Anterior cingulate cortex (tissue), 58 donors: ENCODE results near the gene MYO5A.
"Not testable (repeated sequence)": the region's sequence is repeated elsewhere in the genome, so short reads cannot be mapped to it uniquely, and the experiment has no call there.

ENCODE experiments used
- DNase-seq, 58 donors: peaks; one replicate each; lab custom pipeline; 2025; lab: John Stamatoyannopoulos, UW

The MYO5A gene

DNA sequence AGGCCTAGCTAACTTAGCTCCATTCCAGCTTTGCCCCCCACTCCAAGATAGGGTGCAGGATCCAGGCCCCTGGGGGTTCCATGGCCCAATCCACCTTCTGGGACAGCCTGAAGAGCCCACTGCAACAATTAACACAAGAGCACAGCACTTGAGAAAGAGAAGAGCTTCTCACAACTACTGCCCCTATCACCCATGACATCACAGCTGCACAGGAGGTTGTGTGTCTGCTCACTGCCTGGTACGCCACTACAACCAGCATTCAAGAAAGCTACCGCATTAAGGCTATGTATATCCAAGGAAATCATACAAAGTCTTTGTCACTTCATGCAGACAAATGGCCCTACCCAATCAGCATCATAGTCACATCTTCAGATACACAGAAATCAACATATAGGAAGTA, 62.0 kb downstream of the MYO5A start:
- DNase-seq, result no peak

DNA sequence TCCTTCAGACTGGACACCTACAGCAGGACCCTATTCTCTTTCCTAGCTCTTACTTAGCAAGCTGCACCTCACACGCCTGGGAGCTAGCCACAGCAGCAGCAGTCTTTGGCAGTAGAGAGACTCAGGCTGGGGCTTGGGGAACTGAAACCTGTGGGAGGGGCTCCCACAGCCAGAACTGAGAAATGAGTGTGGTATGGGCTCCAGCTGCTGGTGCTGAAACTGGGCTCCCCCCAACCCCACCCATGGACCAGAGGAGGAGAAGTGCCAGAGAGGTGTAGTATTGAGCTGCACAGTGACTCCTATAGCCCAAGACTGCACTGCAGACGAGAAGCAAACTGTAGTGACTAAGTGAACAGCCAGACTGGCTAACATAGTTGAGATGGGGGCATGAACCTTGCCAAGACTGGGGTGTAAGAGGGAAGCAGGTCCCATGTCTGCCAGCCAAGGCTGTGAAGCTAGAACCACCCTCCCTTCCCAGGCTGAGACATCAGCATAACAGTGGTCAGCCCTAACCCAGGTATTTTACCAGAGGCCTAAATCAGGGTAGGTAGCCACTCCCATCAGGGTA, 62.5 kb downstream of the MYO5A start:
- peak in 18 of 58 donors; percentile 3 to 39 (median 20) for DNase-seq

DNA sequence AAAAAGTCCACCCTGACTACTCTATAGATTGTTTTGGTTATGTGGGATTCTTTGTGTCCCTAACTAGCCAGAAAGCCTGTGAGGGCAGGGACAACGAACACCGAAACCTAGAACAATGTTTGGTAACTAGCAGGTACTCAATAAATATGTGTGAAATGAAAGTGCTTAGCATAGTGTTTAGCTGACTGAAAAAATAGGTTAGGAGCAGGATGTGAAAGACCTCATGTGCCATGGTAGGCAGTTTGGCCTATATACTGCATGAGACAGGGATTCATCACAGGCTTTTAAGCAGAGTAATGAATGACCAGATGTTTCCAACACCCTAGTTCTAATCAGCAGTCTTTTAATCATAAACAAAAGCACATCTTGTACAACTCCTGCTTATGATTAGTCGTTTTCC, 64.2 kb downstream of the MYO5A start:
- no peak for DNase-seq

DNA sequence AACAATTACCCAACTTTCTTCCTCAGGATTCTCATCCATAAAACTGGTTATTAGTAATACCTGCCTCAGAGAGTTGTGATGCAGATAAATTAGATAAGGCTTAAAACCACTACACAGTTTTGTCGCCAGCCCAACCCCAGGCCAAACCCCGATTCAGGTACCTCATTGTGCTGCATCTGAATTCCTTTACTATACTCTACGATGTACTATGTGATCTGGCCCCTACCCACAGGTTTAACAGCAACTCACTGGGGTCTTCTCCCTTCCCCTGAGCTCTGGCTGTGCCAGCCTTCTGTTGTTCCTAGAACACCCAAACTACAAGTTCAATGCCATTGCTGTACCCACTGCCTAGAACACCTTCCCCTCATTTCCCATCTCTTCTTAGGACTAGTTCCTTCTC, 64.6 kb downstream of the MYO5A start:
- DNase-seq, result no peak

GRCh38 chr15:52463638-52464037, 65.0 kb downstream of the MYO5A start:
- DNase-seq, result no peak

GRCh38 chr15:52462806-52463360, 65.8 kb downstream of the MYO5A start:
- DNase-seq, result no peak

GRCh38 chr15:52459701-52460100, 69.0 kb downstream of the MYO5A start:
- not testable (repeated sequence) for DNase-seq

DNA sequence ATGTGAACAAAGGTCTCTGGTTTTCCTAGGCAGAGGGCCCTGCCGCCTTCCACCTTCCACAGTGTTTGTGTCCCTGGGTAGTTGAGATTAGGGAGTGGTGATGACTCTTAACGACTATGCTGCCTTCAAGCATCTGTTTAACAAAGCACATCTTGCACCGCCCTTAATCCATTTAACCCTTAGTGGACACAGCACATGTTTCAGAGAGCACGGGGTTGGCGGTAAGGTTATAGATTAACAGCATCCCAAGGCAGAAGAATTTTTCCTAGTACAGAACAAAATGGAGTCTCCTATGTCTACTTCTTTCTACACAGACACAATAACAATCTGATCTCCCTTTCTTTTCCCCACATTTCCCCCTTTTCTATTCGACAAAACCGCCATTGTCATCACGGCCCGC, 69.4 kb downstream of the MYO5A start:
- DNase-seq, result not testable (repeated sequence)

- DNase-seq, result no peak
Observed at GRCh38 chr15:52448011-52448890, 80.4 kb downstream of the MYO5A start.

DNA sequence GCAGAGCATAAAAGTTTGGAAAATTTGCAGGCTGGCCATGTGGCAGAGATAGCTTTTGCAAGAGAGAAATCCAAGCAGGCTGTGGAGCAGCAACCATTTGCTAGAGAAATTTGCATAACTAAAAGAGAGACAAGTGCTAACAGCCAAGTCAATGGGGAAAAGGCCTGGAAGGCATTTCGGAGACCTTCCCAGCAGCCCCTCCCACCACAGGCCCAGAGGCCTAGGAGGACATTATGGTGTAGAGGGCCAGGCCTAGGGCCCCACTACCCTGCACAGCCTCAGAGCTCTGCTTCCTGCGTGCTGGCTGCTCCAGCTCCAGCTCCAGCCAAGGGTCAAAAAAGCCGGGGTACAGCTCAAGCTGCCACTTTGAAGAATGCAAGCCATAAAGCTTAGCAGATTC, 82.7 kb downstream of the MYO5A start:
- DNase-seq, result no peak

DNA sequence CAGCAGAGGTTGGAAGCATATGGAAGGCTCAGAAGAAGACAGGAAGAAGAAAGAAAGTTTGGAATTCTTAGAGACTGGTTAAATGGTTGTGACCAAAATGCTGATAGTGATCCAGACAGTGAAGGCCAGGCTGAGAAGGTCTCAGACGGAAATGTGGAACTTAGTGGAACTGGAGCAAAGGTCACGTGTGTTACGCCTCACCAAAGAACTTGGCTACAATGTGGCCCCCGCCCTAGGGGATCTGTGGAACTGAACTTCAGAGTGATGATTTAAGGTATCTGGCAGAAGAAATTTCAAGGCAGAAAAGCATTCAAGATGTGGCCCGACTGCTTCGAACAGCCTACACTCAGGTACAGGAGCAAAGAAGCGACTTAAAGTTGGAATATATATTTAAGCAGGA, 83.1 kb downstream of the MYO5A start:
- no peak for DNase-seq

- DNase-seq, result not testable (repeated sequence)
Observed at GRCh38 chr15:52443205-52443604, 85.5 kb downstream of the MYO5A start.

GRCh38 chr15:52441841-52442240, 86.8 kb downstream of the MYO5A start:
- peak in 2 of 58 donors; percentile 15 for DNase-seq

- no peak for DNase-seq
Observed at GRCh38 chr15:52440946-52441345, 87.7 kb downstream of the MYO5A start.

DNA sequence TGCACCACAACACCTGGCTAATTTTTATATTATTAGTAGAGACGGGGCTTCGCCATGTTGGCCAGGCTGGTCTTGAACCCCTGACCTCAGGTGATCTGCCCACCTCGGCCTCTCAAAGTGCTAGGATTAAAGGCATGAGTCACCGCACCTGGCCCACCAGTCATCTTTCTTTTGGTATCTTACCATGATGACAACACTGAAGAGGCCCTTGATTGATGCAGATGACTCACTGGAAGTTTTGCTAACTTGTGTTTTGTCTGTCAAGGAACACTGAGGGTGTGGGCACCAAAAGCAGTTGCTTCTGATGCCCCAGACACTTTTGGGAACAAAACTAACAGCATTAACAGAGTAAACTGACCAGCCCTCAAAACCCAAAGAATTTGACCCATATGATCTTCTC, 88.3 kb downstream of the MYO5A start:
- no peak for DNase-seq

DNA sequence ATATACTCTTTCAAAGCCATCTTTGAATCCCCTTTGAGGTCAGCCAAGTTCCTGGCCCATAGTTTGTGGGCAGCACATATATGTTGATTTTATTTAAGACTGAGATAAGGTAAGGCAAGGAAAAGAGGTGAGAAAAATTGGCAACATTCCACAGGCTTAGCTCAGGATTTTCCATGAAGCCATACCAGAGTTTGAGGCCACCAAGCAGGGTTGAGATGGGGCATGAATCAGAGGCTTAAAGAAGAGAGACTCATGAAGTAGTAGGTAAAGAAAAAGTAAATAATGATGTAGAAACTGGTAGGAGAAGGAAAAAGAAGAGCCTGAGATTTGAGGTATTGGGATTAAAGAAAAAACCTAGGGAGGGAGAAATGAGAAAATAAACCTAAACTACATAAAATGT, 89.2 kb downstream of the MYO5A start:
- DNase-seq, result no peak

DNA sequence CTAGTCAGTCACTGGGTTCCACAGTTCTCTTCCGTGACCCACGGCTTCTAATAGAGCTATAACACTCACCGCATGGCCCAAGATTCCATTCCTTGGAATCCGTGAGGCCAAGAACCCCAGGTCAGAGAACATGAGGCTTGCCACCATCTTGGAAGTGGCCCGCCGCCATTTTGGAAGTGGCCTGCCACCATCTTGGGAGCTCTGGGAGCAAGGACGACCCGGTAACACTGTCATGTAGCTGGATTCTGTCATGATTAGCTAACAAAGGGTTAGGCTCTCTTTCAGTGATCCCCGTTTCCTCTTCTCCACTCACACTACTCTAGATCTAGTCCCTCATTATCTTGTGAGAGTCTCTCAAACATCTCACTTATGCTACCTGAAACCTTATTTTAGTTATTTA, 89.6 kb downstream of the MYO5A start:
- not testable (repeated sequence) for DNase-seq

GRCh38 chr15:52438047-52438446, 90.6 kb downstream of the MYO5A start:
- peak in 3 of 58 donors; percentile 8 to 37 (median 16) for DNase-seq

GRCh38 chr15:52437646-52438045, 91.0 kb downstream of the MYO5A start:
- no peak for DNase-seq

GRCh38 chr15:52436981-52437380, 91.7 kb downstream of the MYO5A start:
- DNase-seq, result no peak

DNA sequence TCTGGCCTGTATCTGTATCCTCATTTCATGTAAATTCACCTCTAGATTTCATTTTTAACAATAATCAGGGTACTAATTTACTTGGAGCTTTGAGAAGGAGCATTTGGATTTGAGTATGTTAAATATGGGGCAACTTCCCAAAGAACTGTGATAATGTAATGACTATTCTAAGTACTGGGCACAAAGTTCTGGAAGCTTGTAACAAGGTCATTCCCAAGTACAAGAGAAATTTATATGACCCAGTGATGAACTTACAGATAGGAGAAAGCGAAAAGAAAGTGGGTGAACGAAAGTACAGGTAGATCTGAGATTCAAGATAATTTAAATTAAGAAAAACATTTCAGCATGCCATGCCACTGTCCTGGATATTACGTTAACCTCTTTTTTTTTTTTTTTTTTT, 93.8 kb downstream of the MYO5A start:
- DNase-seq, result no peak

GRCh38 chr15:52428297-52428696, 100.4 kb downstream of the MYO5A start:
- DNase-seq, result no peak
